LNCAP (cell line): ENCODE data around the gene CCDC3.

ENCODE experiments used
- CTCF ChIP-seq: fragments of 450-650 bp; IDR thresholded peaks from 2 replicates; pipeline ENCODE4 v1.5.1; 2017; ENCODE audit warnings: mild to moderate bottlenecking

The CCDC3 gene

DNA sequence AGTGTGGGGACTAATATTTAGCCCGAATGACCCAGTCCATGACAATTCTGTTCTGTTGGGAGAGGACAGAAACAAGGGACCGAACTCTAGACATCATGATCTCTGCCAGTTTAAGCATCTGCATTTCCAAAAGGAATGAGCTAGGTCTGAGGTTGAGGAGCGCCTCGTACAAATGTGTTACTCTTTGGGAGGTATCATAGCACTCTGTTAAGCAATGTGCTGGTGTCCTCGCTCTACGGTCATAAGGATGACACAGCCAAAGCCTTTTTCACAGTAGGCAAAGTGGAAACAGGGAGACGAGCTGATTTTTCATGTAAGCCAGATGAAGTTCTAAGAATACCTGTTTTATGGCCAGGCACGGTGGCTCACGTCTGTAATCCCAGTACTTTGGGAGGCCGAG is 15.4 kb upstream of the CCDC3 start:
- TF ChIP-seq CTCF = no peak

DNA sequence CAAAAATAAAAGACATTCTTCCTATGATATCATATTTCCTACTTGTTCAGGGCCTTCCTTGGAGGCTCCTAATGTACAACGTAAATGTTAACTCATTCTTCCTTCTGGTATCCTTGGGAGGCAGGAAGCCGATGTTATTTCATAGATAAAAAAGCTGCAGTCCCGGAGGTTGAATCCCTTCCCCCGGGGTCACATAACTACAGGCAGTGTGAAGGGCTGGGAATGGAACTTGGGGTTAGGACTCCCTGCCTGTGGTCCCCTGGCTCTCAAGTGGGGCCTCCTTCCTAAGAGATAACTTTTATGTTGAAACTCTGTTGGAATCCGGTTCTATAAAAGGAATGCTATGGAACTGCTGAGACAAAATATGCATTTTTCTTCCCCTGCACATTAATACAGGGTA is 14.9 kb upstream of the CCDC3 start:
- TF ChIP-seq CTCF = no peak

GRCh38 chr10:13006037-13006436 is 4.5 kb upstream of the CCDC3 start:
- TF ChIP-seq CTCF = no peak

GRCh38 chr10:13003759-13004158 is 2.2 kb upstream of the CCDC3 start:
- no peak for TF ChIP-seq CTCF

DNA sequence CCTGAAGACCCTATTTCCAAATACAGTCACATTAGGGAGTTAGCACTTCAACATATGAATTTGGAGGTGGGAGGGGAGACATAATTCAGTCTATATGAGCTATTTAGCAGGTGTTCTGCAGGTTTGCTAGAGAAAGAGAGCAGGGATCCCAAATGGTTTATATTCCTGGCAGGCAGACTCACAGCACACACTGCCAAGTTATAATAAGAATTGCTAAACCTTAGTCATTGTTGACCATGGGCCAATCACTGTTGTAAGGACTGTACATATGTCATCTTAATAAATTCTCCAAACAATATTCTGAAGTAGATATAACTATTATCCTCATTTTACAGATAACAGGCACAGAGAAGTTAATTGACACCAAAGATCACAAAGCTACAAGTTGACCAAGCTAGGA is 1.5 kb upstream of the CCDC3 start:
- no peak for TF ChIP-seq CTCF

GRCh38 chr10:13001887-13002212 is 337 bp upstream of the CCDC3 start:
- TF ChIP-seq CTCF = no peak

DNA sequence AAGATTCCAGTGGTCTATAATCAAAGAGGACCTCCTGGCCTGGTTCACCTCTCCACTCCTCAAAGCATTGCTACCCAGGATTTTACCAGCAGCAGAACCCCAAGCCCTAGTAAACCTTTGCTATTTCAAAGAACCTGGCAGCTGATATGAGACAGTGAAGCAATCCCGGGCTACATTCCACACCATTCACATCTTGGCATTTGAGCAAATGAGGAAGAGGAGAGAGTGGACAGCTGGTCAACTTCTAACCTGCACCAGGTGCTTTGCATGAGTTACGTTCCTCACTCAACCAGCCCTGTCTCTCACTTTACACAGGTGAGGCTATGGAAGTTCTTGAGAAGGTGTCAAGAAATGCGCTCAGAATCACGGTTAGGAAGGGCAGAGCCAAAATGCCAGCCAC is 1.1 kb downstream of the CCDC3 start:
- no peak for TF ChIP-seq CTCF

- TF ChIP-seq CTCF = no peak
Observed at GRCh38 chr10:12999849-13000248, 1.7 kb downstream of the CCDC3 start.
